DMS 273 treated with DMSO at 0.1 percent for 48 hours (cell line): ENCODE data around the gene SYT10.
"Not testable (repeated sequence)": the region's sequence is repeated elsewhere in the genome, so short reads cannot be mapped to it uniquely, and the experiment has no call there.

Experiments used
- DNase-seq: peaks from one replicate; lab custom pipeline; 2025; lab: John Stamatoyannopoulos, UW

SYT10 gene, protein sequence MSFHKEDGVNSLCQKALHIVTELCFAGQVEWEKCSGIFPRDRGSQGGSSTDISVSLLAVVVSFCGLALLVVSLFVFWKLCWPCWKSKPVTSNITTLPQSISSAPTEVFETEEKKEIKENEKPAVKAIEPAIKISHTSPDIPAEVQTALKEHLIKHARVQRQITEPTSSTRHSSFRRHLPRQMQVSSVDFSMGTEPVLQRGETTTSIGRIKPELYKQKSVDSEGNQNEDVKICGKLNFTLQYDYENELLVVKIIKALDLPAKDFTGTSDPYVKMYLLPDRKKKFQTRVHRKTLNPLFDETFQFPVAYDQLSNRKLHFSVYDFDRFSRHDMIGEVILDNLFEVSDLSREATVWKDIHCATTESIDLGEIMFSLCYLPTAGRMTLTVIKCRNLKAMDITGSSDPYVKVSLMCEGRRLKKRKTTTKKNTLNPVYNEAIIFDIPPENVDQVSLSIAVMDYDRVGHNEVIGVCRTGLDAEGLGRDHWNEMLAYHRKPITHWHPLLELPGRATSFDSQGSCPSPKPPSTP

DNA sequence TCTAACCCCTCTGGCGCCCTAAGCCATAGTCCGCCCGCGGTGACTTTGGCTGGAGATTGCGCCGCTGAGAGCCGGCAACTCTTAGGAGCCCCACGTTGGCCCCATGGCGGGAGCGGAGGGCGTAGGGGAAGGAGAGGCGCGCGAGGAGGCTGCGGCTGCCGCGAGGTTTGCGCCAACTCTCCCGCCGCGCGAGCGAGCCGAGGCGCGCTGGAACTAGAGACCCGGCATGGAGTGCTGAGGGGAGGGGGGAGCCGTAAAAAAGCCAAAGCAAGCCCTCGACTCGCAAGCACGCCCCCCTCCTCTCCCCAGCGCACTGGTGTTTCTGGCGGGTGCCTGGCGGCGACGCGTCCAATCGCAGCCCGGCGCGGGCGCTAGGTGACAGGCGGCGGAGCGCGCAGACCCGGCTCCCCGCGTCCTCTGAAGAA is at the start of gene SYT10:
Gene SYT10 (minus strand): TSS at position 233 of the 425 bp plus-strand sequence. CDS start 297 bp downstream, outside the sequence.
- DNase-seq, result no peak

DNA sequence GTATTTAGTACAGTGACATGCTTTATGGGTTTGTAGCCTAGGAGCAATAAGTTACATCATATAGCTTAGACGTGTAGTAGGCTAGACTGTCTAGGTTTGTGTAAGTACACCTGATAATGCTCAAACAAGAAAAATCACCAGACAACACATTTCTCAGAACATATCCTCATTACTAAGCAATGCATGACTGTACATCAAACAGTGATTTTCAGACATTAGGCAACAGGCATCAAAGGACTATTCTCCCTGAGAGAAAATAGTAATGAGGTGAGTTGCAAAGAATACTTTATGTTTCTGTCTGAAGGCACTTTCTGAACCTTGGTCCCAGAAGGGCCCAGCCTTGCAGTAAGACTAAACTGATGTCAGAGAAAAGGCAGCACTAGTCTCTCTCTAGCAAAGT is 48.4 kb upstream of the SYT10 start:
- DNase-seq, result no peak

DNA sequence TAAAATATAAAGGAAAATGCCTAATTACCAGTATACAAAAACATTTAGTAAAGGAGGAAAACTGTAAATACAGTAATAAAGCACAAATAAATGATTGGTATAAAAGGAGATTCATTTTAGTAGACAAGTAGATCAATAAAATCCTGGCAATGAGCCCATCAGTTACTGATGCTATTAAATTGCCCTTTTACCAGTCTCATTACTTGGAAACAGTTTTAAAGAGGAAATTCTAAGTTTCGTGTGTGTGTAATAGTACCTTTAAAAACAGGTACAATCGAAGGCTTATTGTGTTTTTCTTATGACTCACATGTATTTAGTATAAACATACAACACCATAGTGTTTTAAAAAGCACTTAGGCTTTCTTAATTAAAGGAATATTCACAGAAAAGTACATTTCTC is 46.4 kb upstream of the SYT10 start:
- DNase-seq, result no peak

DNA sequence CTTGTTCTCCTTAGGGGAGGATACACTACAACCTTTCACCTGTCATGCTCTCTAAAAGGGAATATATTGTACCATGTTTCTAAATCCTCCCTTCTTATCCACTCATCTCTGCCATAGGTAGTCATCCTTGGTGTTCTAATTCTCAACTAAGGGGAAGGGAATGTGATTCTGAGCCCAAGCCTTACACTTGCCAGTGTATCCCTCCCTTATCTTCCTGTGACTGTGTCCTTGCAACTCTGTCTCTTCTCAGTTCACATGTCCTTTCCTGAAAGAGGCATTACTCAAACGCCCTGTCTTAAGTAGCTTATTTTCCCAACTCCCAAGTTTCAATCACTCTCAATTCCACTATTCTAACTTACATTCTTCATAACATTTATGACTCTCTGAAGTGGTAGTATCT is 44.5 kb upstream of the SYT10 start:
- no peak for DNase-seq

DNA sequence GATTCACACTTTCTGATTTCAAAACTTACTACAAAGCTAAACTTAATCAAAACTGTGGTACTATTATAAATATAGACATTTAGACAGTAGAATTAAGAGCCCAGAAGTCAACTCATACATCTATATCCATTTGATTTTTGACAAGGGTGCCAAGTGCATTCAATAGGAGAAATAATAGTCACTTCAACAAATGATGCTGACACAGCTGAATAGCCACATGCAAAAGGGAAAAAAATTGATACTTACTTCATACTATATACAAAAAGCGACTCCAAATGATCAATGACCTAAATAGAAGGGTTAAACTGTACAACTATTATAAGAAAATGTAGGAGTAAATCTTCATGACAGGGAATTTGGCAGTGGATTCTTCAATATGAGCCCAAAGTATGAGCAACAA is 40.7 kb upstream of the SYT10 start:
- DNase-seq, result no peak

DNA sequence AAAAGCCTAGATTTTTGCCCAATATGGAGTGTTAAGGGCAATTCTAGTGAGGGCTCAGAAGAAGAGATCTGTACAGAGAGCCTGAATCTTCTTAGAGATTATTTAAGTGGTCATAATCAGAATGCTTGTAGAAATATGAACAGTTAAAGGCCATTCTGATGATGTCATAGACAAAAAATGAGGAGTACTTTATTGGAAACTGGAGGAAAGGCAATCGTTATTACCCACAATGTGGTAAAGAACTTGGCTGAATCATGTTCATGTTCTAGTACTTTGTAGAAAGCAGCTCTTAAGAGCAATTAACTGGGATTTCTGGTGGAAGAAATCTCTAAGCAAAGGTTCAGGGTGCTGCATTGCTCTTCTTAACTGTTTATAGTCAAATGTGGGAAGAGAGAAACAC is 36.4 kb upstream of the SYT10 start:
- no peak for DNase-seq

DNA sequence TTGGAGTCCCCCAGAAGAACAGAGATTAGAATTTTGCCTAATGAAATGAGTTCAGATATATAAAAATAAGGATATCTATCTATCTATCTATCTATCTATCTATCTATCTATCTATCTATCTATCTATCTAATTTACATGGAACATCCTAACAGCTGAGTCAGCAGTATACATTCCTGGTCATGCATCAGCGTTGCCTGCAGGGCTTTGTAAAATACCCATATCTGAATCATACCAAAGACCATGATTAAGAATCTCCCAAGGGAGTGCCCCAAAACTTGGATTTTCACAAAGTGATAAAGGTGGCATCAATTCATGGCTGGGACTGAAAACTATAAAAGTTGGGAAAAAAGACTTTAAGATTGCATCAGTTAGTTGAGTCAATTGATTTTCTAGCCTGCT is 32.7 kb upstream of the SYT10 start:
- DNase-seq, result no peak

DNA sequence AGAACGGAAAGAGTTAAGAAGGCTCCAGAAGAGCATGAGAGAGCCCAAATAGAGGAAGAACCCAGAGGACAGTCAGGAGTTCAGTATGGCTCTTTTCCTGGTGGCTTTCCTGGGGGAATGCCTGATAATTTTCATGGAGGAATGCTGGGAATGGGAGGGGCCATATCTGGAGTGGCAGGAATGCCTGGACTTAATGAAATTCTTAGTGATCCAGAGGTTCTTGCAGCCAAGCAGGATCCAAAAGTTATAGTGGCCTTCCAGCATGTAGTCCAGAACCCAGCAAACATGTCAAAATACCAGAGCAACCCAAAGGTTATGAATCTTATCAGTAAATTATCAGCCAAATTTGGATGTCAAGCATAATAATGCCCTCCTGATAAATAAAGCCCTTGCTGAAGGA is 15.5 kb upstream of the SYT10 start:
- DNase-seq, result no peak

DNA sequence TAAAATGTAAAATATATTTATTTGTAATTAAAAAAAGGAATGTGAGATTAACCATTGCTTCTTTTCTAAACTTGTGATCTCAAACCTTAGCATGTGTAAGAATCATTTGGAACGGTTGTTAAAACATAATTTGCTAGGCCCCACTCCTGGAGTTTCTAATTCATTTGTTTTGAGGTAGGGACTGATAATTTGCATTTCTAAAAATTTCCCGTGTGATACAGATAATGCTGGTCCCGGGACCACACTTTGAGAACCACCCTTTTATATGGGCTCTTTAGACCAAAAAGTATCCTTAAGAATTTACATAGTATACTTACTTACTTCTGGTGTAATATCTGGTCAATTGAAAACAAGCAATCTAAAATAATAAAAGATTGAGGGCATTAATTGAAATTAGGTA is 10.9 kb upstream of the SYT10 start:
- DNase-seq, result no peak

DNA sequence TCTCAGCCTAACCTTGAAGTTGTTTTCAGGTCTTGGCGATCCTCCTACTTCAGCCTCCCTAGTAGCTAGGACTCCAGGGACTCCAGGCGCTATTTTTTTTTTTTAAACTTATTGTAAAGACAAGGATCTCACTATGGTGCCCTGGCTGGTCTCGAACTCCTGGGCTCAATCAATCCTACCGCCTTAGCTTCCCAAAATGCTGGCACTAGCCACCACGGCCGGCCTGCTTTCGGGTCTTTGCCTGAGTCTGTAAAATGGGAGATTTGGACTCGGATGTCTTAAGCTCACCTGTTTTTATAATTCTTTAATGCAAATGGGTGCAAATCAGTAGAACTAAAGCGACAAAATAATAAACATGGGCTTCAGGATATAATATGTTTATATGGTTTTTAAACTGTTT is 858 bp upstream of the SYT10 start:
- DNase-seq, result no peak

DNA sequence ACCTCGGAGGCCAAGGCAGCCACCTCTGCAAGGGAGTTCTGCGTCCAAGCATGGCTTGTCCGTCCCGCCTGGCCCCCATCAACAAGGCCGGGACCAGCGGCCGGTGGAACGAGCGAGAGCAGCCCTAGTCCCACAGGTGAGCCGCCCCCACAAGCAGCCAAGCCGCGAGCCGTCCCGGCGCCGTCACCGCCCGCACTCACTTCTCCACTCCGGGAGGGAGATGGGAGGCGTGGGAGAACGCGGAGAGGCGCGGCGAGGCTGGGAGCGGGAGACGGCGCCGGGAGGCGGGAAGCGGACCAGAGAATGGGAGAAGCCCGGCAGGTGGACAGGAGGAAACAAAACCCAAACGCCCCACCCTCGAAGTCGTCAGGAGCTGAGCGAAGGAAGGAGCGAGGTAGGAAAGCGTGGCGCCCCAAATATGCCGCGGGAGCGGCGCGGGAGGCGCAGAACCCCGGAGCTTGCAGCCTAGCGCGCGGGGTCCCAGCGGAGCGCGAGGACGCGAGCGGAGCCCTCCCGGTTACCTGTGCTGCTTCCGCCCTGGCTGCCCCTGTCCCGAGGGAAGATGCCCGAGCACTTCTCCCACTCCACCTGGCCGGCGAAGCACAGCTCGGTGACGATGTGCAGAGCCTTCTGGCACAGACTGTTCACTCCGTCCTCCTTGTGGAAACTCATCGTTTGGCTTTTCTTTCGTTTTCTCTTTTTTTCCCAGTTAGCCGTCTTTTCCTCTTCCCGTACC is 600 bp downstream of the SYT10 start:
- DNase-seq, result no peak

DNA sequence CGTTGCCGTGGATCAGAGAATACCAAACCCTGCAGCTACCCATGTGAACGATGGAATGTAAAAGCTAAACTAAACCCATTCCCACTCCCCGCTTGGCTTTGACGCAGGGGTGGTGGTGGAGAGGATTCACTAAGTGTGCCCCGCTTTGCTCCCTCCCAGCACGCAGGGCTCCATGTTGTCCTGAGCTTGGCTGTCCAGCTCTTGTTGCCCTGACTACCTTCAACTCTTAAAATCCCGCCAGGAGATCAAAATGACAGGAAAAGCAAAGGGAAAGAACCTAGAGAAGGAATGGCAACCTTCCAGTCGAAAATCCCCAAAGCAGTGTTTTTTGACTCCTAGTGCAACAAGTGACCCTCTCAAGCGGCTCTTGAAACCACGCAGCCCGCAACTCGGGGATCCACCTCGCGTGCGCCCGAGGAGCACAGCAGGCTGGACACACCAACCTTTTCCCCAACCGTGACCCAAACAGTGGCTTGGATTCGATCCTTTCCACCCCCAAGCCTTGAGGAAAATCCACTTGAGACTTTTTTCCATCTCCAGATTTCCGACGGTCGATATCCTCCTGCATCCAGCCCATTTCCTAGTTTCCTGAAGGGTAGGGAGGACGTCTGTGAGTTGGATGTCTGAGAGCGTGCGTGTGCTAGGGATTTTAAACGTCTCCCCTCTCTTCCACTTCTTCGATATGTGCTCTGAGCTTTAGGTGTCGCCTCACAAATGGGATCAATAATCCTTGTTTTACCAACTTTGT is 1.4 kb downstream of the SYT10 start:
- DNase-seq, result no peak

DNA sequence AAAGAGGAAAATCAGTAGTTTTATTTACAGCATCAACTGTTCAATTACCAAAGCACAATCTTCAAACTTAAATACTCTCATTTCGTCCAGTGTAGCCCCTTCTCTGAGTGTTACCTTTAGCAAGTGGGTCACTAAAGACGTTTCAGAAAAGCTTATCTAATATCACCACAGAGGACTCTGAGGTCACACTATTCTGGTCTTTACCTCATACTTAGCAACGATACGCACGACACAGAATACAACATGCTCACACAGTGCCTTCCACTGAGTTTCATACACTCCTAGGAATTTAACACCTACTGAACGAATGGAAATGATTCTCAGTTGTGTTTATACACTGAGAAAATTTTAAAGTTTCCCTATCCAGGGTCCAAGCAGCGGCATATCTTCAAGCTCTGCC is 2.0 kb downstream of the SYT10 start:
- DNase-seq, result no peak

DNA sequence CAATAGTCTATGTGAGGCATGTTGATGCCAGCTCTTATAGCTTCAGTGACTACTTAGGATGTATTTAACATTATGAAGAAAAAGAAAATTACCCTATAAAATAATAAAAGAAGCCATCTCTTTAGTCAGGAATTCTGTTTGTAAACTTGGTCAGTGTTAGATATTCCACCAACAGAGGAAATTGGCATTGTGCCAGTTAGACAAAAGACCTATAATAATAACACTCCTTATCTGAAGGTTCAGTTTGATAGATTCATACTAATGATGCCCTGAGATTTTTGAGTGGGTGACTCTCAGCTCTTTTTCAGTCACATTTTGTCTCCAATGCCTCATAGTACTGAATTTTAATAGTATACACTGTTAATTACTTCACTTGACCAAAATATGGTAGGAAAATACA is 6.6 kb downstream of the SYT10 start:
- no peak for DNase-seq

DNA sequence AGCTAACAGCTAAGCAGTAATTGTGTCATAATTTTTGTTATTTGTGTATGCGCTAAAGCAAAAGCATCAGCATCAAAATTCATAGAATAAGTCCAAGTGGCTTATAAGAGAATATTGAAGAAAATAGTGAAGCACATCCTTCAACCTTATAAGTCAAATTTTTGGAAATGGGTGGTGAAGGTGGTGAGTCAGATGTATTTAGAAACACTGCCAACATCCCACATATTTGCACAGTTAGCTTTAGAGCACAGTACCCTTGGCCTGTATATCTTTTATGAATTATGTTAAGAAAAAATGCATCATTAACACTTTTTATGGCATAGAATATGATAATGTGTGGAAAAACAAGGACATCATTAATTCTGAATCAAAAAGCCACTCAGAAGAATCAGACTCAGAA is 8.0 kb downstream of the SYT10 start:
- no peak for DNase-seq

DNA sequence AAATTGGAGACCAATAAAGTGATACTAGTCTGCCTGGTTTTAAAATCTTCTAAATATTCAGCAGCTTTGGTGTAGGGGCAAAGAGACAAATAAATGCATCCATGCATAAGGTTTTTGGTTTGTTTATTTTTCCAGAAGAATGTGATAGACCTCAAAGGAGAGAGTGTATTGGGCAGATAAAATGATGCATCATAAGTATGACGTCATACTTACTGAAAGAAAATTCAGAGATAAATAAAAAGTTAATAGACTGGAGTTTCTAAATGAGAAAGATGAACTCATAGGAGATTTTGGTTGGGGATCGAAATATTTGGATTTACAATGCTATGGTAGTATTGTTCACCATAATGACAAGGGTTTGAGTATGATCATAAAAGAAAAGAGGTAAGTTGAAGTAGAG is 10.2 kb downstream of the SYT10 start:
- DNase-seq, result no peak

DNA sequence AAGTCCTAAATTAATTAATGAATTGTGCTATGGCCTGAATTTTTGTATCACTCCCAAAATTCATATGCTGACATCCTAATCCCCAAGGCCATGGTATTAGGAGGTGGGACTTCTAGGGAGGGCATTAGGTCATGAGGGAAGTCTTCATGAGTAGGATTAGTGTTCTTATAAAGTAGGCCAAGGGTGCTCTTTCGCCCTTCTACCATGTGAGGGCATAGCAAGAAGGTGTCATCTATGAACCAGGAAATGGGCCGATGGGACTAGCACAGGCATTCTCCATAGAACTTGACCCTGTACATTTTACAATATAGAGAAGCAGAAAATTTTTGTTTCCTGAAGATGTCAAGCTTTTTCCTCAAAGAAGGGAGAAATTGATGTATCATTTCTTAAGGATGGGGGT is 12.5 kb downstream of the SYT10 start:
- DNase-seq, result no peak

DNA sequence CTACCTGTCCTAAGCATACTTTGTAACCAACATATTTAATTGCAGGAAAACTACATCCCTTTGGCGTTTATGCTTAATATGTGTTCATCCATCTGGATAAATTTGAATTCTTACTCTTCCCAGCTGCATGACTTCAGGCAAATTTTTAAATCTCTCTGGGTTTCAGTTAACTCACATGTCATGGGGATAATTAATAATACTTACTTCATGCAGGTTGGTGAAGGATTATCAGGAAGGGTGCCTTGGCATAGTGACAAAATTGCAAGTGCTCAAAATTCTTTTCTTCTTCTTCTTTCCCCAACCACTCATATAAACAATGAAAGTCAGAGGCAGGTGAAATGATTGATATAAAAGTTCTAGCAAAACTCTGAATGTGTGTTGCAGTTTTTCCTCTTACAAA is 15.9 kb downstream of the SYT10 start:
- no peak for DNase-seq

DNA sequence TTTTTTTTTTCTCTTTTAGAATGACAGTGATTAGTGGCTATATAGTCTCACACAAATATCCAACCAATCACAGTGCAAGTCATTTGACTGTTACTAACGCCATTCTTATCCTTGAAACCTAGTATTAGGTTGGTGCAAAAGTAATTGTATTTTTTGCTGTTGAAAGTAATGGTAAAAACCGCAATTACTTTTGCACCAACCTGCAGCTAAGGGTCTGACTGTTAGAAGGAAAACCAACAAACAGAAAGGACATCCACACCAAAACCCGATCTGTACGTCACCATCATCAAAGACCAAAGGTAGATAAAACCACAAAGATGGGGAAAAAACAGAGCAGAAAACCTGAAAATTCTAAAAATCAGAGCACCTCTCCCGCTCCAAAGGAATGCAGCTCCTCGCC is 27.2 kb downstream of the SYT10 start:
- not testable (repeated sequence) for DNase-seq

DNA sequence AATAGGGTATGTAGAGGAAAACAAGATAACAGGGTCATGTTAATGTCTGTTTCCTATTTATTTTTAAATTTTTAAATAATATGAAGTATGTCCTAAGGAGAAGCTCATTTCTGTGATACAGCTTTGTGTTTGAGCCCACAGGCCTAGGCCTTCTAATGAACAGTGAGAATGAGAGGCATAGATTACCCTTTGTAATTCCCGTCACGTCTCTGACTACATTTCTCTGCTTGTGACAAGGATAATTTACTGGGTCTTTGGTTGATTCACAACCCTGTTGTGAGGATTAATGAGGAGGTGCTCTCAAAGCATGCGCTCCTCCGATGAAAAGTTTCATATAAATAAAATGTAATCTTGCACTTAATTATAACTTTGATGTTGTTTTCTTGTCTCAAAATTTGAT is 56.1 kb downstream of the SYT10 start:
- DNase-seq, result no peak

DNA sequence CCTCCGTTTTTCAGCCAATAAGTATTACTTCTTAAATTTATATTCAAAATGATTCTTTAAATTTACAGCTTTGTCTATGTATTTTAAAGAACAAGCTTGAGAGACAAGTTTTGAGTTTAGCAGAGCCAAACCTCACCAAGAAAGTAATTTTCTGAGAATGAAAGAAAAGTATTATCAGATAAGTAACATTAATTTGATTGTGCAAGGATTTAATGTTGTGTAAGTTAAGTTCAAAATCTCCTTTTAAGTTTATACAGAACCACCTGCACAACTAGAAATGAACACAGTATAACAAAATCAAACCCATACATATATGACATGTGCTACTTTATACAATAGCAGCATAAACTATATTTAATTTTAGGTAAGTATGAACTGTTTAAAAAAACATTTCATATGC is 63.5 kb downstream of the SYT10 start:
- DNase-seq, result no peak

DNA sequence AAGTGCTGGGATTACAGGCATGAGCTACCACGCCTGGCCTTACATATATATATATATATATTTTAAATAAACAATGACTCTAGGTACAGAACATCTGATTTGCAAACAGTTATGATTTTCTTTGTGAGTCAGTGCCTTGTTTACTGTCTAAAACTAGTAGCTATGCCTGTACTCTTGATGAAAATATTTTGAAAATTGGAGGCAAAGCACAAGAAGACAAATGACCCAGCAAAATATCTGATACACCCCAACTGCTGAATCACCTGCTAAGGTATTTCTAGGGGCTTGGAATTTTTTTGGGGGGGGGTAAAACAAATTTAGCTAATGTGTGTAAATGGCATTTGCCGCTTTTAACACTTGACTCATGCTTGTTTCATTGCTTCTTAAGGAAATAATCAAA is 69.3 kb downstream of the SYT10 start:
- DNase-seq, result no peak

DNA sequence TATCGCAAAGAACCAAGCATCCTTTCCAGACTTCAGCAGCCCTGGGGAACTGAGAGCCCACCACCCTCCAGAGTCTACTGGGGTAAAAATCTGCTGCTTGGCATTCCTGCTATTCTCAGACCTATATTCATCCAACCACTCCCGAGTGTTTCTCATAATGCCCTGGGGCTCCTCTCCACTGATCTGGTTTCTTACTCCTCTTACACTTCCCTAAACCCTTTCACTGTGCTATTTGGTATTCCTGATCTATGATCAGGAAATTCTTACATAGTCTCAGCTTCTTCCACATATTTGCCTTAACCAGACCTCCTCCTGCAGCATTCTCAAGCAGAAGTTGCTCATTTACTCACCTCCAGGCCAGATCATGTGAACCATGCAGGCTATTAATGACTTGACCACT is 82.4 kb downstream of the SYT10 start:
- DNase-seq, result no peak
